ENCODE results near the gene PLS3.
"Not testable (repeated sequence)": the region's sequence is repeated elsewhere in the genome, so short reads cannot be mapped to it uniquely, and the experiment has no call there.

Gene PLS3

DNA sequence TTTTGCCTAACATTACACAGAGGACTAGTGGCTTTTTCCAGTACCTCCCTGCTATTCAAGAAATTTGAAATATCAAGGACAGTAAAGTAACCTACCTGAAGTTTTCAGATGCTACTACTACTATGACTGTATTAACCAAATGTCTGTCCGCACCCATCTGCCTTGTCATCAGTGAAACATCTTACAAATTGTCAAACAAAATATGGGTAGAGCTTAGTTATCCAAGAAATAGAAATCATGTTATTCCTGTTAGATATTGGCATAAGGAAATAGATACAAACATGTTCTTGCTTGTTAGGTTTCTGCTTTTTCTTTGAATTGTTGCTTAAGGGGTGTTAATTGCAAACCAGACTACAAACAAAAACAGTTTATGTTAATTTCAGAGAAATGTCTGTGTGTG is 63.9 kb downstream of the PLS3 start:
- no peak for ATAC-seq
- H3K4me3 Mint-ChIP-seq, result no peak overlapping the region
- DNase-seq, result no peak
- H3K27ac Mint-ChIP-seq, result no peak overlapping the region
- no peaks in the 10 kb centered on the region for H3K4me1 Mint-ChIP-seq
- H3K9me3 Mint-ChIP-seq, result no peaks in the 10 kb centered on the region
- no peaks in the 10 kb centered on the region for H3K27me3 Mint-ChIP-seq

DNA sequence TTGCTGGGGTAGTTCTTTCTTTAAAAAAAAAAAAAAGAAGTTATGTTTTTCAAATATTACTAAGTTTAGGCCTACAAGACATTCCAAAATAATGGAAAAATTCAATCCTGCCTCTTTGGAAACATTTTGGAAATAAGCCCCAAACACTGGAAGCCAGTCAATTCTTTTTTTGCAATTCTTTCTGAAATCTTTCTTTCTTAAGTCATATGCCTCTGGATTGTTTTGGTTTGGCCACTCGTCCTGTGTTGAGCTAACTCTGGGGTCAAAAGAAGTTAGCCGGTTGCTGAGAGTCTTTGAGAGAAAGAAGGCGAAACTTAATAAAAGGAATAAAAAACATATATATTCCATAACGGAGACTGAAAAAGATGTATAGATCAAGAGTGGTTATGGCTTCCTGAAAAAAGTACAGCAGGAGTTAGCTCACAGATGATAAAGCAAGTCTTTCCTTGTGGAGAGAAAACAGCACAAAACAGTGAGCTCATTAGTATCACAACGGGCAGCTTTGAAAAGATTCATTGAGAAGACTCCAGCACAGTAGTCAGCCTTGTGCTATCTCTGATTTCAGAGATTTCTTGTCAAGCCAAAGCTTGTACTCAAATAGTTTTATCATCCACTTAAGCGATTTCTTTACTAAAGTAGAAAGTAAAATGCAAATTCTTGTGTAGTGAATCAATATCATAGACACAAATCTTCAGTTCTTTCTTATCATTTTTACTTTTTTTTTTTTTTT is 64.8 kb downstream of the PLS3 start:
- Mint-ChIP-seq H3K4me1 (no peaks in the 10 kb centered on the region), H3K27me3 (no peaks in the 10 kb centered on the region), H3K4me3 (no peak overlapping the region), H3K27ac (no peak overlapping the region), H3K9me3 (no peaks in the 10 kb centered on the region)
- ATAC-seq (no peak), DNase-seq (no peak)

DNA sequence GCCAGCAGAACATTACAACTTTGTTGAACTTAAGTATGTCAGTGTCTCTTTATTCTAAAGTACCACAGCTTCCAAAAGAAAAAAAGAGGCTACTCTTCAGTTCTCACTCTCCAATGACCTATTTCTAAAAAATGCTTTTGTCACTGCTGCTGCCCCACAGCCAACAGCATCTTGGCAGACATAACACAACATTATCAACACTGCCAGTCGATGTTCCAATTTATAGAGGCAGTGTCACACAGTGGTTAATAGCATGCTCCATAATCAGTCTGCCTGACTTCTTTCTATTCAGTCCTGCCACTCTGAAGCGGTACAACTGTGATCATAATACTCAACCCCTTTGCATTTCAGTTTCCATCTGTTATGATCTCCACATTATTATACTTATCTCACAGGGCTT is 69.2 kb downstream of the PLS3 start:
- ATAC-seq (no peak), DNase-seq (no peak)
- Mint-ChIP-seq H3K4me1 (no peaks in the 10 kb centered on the region), H3K9me3 (no peaks in the 10 kb centered on the region), H3K27ac (no peak overlapping the region), H3K27me3 (no peaks in the 10 kb centered on the region), H3K4me3 (no peak overlapping the region)

DNA sequence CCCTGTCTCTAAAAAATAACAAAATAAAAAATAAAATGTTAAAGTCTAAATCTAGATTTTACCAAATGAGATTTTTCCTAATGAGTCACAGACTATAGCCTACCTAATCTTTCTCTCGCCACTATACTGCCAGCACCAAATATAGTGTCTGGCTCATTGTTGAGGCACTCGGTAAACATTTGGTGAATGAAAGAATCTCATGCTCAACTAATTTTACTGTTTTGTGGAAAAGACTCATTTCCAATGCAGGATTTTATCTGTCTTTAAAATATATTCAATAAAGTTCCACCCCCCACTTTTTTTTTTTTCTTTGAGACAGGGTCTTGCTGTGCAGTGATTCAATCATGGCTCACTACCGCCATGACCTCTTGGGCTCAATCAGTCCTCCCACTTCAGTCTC is 71.5 kb downstream of the PLS3 start:
- no peak overlapping the region for H3K27ac Mint-ChIP-seq
- H3K4me1 Mint-ChIP-seq, result no peaks in the 10 kb centered on the region
- no peak overlapping the region for H3K4me3 Mint-ChIP-seq
- DNase-seq (no peak), ATAC-seq (no peak)
- H3K9me3 Mint-ChIP-seq, result no peaks in the 10 kb centered on the region
- no peaks in the 10 kb centered on the region for H3K27me3 Mint-ChIP-seq

DNA sequence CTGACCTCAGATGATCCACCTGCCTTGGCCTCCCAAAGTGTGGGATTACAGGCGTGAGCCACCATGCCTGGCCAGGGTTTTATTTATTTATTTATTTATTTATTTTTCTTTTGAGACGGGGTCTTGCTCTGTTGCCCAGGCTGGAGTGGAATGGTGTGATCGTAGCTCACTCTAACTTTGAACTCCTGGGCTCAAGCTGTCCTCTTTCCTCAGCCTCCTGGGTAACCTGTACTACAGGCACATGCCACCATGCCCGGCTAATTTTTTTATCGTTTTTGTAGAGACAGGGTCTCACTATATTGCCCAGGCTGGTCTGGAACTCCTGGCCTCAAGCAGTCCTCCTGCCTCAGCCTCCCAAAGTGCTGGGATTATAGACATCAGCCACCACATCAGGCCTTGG is 72.4 kb downstream of the PLS3 start:
- H3K27me3 Mint-ChIP-seq, ATAC-seq, H3K4me3 Mint-ChIP-seq, DNase-seq, H3K9me3 Mint-ChIP-seq, H3K27ac Mint-ChIP-seq, H3K4me1 Mint-ChIP-seq: not testable (repeated sequence)

DNA sequence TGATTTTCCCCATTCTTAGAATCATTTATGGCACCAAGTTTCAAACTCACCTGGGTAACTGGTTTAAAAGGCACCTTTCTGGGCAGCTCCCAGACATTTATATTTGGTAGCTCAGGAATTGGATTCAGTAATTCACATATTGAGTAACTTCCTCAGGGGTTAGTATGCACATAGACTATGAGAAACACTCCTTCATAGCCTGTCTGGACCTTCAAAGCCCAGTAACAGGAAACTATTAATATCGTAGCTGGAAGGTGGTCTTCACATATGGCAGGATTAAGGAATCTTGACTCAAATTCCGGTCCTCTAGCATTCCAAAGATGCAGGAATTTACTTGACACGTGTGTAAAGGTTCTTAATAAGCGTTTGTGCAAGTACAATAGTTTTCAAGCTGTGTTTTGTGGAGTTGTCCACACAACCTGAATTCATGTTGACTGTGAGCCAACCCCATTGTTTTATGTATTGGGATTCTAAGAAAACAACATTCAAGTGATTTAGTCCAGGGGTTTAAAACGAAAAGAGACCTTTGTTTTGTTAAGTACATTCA is 78.4 kb downstream of the PLS3 start:
- no peak for DNase-seq
- Mint-ChIP-seq H3K4me3 (no peak overlapping the region), H3K27me3 (no peaks in the 10 kb centered on the region), H3K27ac (no peak overlapping the region), H3K9me3 (no peaks in the 10 kb centered on the region), H3K4me1 (no peaks in the 10 kb centered on the region)
- ATAC-seq, result no peak

DNA sequence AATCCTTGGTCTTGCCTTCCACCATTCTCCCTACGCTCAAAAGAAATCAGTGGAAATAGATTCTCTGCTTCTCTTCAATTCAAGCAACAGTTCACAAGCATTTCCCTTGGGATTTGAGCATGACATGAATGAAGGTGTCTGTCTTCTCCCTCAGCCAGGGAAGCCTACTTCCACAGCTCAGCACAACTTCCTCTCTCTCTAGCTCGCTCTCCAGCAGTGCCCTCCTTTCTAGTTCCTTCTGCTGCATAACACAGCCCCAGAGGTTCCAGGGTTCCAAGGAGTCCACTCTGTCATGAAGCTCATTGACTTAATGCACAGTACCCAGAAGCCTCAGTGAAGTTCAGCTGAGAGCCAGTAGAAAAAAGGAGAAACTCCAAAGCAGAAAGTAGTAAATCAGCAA is 81.3 kb downstream of the PLS3 start:
- Mint-ChIP-seq H3K4me1 (no peaks in the 10 kb centered on the region), H3K9me3 (no peaks in the 10 kb centered on the region), H3K27ac (no peak overlapping the region), H3K27me3 (no peaks in the 10 kb centered on the region), H3K4me3 (no peak overlapping the region)
- ATAC-seq (no peak), DNase-seq (no peak)

DNA sequence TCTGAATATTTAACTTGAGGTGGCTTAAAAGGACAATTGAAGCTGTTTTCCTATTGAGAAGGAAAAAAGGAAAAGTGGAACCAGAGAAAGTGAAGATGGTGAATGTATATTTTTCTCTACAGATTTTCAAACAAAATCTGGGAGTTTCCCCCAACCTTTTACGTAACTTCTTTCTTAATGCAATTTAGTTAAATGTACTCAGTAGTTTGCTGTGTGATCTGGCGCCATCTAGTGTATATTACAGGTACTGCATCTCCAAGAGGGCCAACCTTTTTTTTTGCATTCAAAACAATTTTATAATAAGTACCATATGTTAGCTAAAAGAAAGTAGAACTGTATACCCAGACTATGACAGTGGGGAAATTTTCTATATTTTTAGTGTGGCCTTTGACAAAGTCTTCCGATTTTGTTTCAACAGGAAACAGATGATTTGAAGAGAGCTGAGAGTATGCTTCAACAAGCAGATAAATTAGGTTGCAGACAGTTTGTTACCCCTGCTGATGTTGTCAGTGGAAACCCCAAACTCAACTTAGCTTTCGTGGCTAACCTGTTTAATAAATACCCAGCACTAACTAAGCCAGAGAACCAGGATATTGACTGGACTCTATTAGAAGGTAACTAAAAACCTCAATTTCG is 82.0 kb downstream of the PLS3 start:
- Mint-ChIP-seq H3K27me3 (no peaks in the 10 kb centered on the region), H3K4me3 (no peak overlapping the region), H3K27ac (no peak overlapping the region), H3K9me3 (no peaks in the 10 kb centered on the region), H3K4me1 (no peaks in the 10 kb centered on the region)
- DNase-seq (peak; percentile 9 to 11), ATAC-seq (no peak)

DNA sequence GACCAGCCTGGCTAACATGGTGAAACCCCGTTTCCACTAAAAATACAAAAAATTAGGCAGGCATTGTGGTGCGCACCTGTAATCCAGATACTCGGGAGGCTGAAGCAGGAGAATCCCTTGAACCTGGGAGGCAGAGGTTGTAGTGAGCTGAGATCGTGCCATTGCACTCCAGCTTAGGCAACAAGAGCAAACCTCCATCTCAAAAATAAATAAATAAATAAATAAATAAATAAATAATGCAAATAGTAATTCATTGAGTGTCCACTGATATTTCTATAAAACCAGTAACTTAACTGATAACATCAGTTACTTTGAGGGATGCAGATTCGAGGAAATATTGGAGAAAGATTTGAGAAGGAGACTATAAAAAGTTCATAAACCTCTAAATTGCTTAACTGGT is 83.4 kb downstream of the PLS3 start:
- H3K27ac Mint-ChIP-seq, H3K4me1 Mint-ChIP-seq, H3K4me3 Mint-ChIP-seq, DNase-seq, ATAC-seq, H3K27me3 Mint-ChIP-seq, H3K9me3 Mint-ChIP-seq: not testable (repeated sequence)

DNA sequence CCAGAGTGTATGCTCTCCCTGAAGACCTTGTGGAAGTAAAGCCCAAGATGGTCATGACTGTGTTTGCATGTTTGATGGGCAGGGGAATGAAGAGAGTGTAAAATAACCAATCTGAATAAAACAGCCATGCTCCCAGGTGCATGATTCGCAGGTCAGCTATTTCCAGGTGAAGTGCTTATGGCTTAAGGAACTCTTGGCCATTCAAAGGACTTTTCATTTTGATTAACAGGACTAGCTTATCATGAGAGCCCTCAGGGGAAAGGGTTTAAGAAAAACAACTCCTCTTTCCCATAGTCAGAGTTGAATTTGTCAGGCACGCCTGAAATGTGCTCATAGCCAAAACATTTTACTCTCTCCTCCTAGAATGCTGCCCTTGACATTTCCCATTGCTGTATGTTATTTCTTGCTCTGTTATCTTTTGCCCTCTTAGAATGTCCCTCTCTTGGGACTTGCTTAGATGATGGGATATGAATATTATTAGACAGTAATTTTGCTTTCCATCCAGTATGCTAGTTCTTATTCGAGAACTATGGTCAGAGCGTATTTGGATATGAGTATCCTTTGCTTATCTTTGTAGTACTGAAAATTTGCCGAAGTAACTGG is 88.6 kb downstream of the PLS3 start:
- Mint-ChIP-seq H3K9me3 (no peaks in the 10 kb centered on the region), H3K4me3 (no peak overlapping the region), H3K4me1 (no peaks in the 10 kb centered on the region), H3K27me3 (no peaks in the 10 kb centered on the region), H3K27ac (no peak overlapping the region)
- DNase-seq (no peak), ATAC-seq (no peak)

DNA sequence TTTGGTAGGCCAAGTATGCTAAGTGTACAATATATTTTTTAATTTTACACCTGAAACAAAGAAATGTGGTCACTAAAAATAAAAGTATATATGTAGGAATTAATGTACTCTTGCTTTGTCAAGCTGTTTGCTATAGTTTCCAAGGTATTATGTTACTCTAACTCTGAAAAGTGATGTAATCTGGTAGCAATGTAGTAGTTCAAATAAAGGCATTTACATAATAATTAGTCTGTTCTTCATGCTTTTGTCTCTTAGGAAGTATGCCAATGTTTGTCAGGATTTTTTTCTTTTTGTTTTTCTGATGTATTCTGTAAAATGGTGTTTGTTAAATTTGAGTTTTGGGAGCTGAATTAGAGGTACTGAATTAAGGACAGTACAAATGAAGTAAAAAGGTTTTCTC is 89.5 kb downstream of the PLS3 start:
- DNase-seq, result no peak
- H3K4me3 Mint-ChIP-seq, result no peak overlapping the region
- ATAC-seq, result no peak
- H3K9me3 Mint-ChIP-seq, result no peaks in the 10 kb centered on the region
- H3K27me3 Mint-ChIP-seq, result no peaks in the 10 kb centered on the region
- H3K27ac Mint-ChIP-seq, result no peak overlapping the region
- no peaks in the 10 kb centered on the region for H3K4me1 Mint-ChIP-seq

DNA sequence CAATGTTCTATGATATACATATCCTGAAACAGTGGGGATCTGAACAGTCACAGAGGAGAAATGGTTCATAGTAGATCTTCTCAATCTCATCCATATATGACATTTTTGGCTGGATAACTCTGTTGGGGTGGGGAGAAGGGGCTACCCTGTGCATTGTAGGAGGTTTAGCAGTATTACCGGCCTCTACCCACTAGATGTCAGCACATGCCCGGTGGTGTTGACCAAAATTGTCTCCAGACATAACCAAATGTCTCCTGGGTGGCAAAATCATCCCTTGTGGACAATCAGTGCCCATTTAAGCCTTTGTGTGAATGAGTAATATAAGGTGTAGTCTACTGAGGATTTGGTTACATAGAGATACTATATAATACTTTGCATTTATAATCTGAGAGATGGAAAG is 89.9 kb downstream of the PLS3 start:
- H3K27me3 Mint-ChIP-seq, result no peaks in the 10 kb centered on the region
- H3K9me3 Mint-ChIP-seq, result no peaks in the 10 kb centered on the region
- H3K4me1 Mint-ChIP-seq, result no peaks in the 10 kb centered on the region
- peak; percentile 1 to 9 for DNase-seq
- H3K4me3 Mint-ChIP-seq, result no peak overlapping the region
- ATAC-seq, result no peak
- H3K27ac Mint-ChIP-seq, result no peak overlapping the region

DNA sequence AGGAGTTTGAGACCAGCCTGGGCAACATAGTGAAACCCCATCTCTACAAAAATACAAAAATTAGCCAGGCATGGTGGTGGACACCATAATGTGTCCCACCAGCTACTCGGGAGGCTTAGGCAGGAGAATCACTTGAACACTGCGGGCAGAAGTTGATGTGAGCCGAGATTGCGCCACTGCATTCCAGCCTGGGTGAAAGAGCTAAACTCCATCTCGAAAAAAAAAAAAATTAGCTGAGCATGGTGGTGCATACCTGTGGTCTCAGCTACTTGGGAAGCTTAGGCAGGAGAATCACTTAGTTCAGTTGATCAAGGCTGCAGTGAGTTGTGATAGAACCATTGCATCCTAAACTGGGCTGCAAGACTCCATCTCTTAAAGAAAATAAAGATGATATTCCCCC is 91.2 kb downstream of the PLS3 start:
- H3K27ac Mint-ChIP-seq, result no peak overlapping the region
- H3K9me3 Mint-ChIP-seq, result no peaks in the 10 kb centered on the region
- ATAC-seq (no peak), DNase-seq (no peak)
- H3K4me3 Mint-ChIP-seq, result no peak overlapping the region
- no peaks in the 10 kb centered on the region for H3K27me3 Mint-ChIP-seq
- H3K4me1 Mint-ChIP-seq, result no peaks in the 10 kb centered on the region

DNA sequence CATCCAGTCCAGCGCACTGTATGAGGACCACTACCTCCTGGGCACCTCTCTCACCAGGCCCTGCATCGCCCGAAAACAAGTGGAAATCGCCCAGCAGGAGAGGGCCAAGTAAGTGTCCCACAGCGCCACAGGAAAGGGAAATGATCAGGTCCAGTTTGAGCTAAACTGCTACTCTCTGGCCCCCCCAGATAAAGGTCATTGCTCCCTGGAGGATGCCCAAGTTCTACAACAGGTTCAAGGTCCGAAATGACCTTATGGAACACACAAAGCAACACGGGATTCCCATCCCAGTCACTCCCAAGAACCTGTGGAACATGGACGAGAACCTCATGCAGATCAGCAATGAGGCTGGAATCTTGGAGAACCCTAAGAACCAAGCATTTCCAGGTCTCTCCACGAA is 104.1 kb downstream of the PLS3 start:
- H3K4me3 Mint-ChIP-seq, result no peak overlapping the region
- no peak for ATAC-seq
- H3K27ac Mint-ChIP-seq, result no peak overlapping the region

DNA sequence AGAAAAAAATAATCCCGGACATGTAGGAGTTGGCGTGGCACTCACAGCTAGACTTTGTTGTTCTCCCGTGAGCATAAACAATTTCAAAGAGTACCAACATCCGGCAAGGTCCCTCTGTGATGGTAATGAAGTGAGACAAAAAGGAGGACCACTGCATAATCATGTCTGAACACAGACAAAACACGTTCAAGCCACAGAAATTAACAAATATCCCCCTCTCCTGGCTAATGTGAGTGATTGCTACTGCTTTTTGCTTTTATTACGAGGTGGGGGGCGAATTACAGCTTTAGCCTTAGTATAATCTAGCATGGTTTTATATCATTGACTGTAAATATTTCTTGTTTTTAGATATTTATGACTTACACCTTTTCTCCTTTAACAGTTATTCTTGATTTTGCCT is 118.5 kb downstream of the PLS3 start:
- H3K4me3 Mint-ChIP-seq, result no peak overlapping the region
- H3K27ac Mint-ChIP-seq, result no peak overlapping the region
- no peak for ATAC-seq
- no peaks in the 10 kb centered on the region for H3K4me1 Mint-ChIP-seq
- no peaks in the 10 kb centered on the region for H3K9me3 Mint-ChIP-seq
- no peak for DNase-seq
- H3K27me3 Mint-ChIP-seq, result no peaks in the 10 kb centered on the region

More for the DNA sequence above, 104.1 kb downstream of the PLS3 start:
- Mint-ChIP-seq H3K9me3 (no peaks in the 10 kb centered on the region), H3K27me3 (no peaks in the 10 kb centered on the region), H3K4me1 (no peaks in the 10 kb centered on the region)
- DNase-seq, result no peak

DNA sequence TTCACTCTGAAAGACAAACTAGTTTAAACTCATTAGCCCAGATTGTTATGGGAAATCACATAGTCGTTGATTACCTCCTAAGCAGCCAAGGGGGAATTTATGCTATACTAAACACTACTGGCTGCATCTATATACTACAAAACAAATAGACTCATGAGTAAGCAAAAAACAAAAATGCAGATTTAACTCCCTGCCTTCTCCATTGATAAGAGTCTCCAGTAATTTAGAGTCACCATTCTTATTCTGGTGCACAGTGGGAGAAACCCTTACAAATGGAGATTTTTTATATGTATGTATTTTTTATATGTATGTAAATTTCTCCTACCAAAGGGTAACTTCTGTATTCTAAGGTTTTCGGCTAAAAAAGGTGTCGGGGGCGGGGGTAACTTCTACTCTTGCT is 126.6 kb downstream of the PLS3 start:
- Mint-ChIP-seq H3K27ac (no peak overlapping the region), H3K4me1 (no peaks in the 10 kb centered on the region), H3K27me3 (peaks cover 6% of the 10 kb centered on the region), H3K9me3 (no peaks in the 10 kb centered on the region), H3K4me3 (no peak overlapping the region)
- ATAC-seq (no peak), DNase-seq (no peak)
